Lower lobe of right lung (tissue), 2 donors: ENCODE measurements around the gene GPC3. TPM values are rescaled to one million over a fixed set of nuclear protein-coding genes. Genes with fewer than 3 reads are reported as not detected.

Experiments
- ATAC-seq, 2 donors: fragments of 200-7000 bp; cut with Tn5 transposase; one replicate each; pipeline ENCODE4 v1.9.1; 2020 to 2022; ENCODE audit warnings: mild to moderate bottlenecking in 2 of 2, moderate library complexity in 2 of 2
- DNase-seq: peaks from one replicate; pipeline ENCODE4 v3.0.0-alpha.2; 2020
- H3K27ac ChIP-seq: fragments of 200-600 bp; one replicate; pipeline ENCODE4 v1.8.0; 2022
- H3K27me3 ChIP-seq: fragments of 200-600 bp; one replicate; pipeline ENCODE4 v1.8.0; 2022; ENCODE audit warnings: low read depth
- H3K36me3 ChIP-seq: fragments of 200-600 bp; one replicate; pipeline ENCODE4 v1.8.0; 2022; ENCODE audit warnings: mild to moderate bottlenecking
- H3K4me1 ChIP-seq: fragments of 200-600 bp; one replicate; pipeline ENCODE4 v1.8.0; 2022
- H3K4me3 ChIP-seq: fragments of 200-600 bp; one replicate; pipeline ENCODE4 v1.8.0; 2022; ENCODE audit warnings: mild to moderate bottlenecking
- H3K9me3 ChIP-seq: fragments of 200-600 bp; one replicate; pipeline ENCODE4 v1.8.0; 2022
- intact Hi-C: fragments of 100-400 bp; cut with DNase I; formaldehyde crosslinking; loops from one replicate; pipeline ENCODE4 v1.11.0; 2022
- total RNA-seq: library from RNA; stranded (reverse); fragmentation: NEBNext Ultra II Directional; extraction: Animal tissue kit (Norgen Biotek cat#: 25700); gene quantifications from one replicate; pipeline ENCODE4 v1.2.1, GENCODE V29; 2021
- TF ChIP-seq, protein P1 (sequence below): fragments of 200-600 bp; IDR thresholded peaks from one replicate; pipeline ENCODE4 v1.8.0; 2022; ENCODE audit warnings: antibody characterized with exemption, mild to moderate bottlenecking
- donor health status: DM: no; HTN: yes; CAD: no; lungs with severe emphysema.

The GPC3 gene
- total RNA-seq, 1 donor from 2014 or later, result 50.2 TPM

DNA sequence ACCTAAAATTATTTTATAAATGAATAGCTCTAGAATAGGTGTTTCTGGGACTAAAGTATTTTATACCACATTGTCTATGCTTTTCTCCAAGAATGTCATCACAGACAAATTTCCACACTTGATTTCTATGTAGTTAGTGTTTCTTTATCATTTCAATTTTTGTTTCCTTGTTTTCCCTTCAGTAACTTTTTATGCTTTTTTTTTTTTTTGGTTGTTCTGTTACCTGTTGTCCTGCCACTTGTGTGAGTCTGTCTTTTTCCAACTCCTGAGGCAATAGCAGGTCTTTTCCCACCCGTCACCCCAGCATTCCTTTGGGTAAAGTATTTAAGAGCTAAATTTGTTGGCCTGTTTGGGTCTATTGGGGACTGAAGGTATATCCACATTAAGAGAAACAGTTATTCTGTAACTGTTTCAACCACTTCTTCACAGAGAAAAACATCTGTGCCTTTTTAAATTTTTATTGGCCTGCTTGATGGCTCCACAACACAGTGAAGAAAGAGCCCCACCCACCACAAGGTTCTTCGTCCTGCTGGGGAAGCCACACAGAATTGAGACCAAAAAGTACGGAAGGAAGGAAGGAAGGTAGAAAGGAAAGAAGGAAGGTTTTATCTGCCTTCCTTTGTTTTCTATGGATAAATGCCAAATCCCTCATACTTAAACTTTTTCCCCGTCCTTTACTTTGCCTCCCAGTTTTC is 17.7 kb upstream of the GPC3 start:
- no peaks in the 10 kb centered on the region for H3K36me3 ChIP-seq
- H3K4me3 ChIP-seq, result no peak overlapping the region
- no peak overlapping the region for H3K27ac ChIP-seq
- no peaks in the 10 kb centered on the region for H3K9me3 ChIP-seq
- TF ChIP-seq, protein P1, sequence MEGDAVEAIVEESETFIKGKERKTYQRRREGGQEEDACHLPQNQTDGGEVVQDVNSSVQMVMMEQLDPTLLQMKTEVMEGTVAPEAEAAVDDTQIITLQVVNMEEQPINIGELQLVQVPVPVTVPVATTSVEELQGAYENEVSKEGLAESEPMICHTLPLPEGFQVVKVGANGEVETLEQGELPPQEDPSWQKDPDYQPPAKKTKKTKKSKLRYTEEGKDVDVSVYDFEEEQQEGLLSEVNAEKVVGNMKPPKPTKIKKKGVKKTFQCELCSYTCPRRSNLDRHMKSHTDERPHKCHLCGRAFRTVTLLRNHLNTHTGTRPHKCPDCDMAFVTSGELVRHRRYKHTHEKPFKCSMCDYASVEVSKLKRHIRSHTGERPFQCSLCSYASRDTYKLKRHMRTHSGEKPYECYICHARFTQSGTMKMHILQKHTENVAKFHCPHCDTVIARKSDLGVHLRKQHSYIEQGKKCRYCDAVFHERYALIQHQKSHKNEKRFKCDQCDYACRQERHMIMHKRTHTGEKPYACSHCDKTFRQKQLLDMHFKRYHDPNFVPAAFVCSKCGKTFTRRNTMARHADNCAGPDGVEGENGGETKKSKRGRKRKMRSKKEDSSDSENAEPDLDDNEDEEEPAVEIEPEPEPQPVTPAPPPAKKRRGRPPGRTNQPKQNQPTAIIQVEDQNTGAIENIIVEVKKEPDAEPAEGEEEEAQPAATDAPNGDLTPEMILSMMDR, result no peak
- H3K27me3 ChIP-seq, result no peaks in the 10 kb centered on the region
- H3K4me1 ChIP-seq, result no peaks in the 10 kb centered on the region
- no peak for ATAC-seq
- intact Hi-C loops, result no loop called here
- DNase-seq, result no peak

DNA sequence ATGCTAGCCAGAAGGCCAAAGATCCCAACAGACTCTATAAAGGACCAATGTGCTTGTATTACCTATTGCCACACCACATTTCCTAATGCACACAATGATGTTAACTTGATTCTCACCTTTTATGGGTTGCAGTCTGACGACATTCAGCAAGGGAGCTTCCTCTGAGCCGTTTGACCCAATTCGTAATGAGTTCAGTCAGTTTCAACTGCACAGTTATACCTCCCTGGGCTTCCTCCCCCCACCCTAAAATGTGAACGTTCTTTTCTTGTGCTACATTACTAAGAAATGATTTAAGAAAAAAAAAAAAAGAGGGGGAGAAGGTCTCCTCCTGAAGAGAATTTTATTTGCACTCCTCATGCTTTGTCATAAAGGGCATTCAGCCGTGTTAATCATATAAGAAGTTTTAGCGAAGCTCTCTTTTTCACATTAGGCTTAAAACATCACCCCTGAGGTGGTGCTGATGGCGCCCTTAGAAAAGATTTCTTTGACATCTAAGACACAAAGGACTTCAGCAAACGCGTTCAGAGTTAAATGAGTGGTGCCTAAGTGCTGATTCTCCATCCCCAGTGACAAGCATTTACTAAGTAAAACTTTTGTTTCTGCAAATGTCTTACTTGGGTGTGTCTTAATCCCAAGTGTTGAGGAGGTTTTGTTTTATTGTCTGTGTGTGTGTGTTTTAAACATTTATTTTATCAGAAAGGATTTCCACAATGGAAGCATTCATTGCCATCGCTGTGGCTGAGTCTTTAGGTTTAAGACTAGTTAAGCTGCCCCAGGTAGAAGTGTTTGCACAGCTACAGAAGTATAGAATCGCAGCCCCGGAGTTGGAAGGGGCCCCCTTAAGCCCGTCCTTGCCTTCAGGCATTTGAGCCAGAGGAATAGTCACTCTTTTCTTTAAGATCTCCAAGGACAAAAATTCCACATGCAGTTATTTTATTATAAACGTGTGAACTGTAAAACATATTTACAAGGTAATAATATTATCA is 15.2 kb upstream of the GPC3 start:
- ATAC-seq (no peak), DNase-seq (no peak)

DNA sequence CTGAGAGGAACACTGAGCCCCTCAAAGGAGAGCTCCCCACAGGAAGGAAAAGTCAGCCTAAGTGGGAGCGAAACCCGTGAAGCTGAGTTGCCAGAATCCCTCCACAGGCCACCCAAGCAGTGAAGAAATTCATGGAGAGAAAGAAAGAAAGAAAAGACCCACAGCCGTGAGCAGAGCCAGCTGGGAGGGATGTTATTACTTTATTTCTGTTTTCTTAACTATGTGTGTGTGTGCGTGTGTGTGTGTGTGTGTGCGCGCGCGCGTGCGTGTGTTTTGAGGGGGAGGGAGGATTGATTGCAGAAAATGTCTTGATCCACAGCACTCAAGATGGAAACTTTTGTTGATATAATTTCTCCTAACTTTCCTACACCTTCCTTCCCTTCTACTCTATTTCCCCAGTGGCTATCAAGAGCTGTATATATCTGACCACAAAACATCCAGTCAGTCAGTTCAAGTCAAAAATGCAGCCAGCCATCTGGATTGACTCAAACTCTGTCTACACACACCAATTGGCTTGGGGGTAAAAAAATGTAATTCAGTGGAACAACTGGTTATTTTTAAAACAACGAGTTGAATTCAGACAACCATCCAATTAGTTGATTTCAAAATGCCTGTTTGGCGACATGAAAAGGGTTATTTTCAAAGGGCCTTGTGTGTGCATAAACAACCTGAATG is 13.8 kb upstream of the GPC3 start:
- ATAC-seq (no peak), DNase-seq (no peak)
- no peak overlapping the region for H3K4me3 ChIP-seq
- H3K36me3 ChIP-seq, result no peaks in the 10 kb centered on the region
- no peaks in the 10 kb centered on the region for H3K4me1 ChIP-seq
- intact Hi-C loops, result no loop called here
- no peaks in the 10 kb centered on the region for H3K9me3 ChIP-seq
- no peaks in the 10 kb centered on the region for H3K27me3 ChIP-seq
- TF ChIP-seq, protein P1, result no peak
- H3K27ac ChIP-seq, result no peak overlapping the region

More for the DNA sequence above, 15.2 kb upstream of the GPC3 start:
- intact Hi-C loops, result no loop called here
- Histone ChIP-seq H3K9me3 (no peaks in the 10 kb centered on the region), H3K4me3 (no peak overlapping the region), H3K27me3 (no peaks in the 10 kb centered on the region), H3K36me3 (no peaks in the 10 kb centered on the region), H3K27ac (no peak overlapping the region), H3K4me1 (no peaks in the 10 kb centered on the region)
- TF ChIP-seq, protein P1, result no peak

DNA sequence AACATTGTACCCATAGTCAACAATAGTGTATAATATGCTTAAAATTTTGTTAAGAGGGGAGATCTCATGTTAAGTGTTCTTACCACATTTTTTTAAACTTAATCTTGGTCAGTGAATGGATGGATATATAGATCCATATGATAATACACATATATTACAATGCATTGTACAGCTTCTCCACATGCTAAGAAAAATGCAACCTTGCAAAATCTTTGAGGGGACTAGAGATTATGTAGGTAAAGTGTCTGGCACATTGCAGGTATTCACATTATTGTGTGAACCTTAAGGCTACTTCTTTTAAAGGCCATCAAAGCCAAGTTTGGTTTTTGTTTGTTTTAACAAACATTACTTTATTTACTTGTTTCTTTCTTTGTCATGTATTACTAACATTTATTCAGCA is 10.4 kb upstream of the GPC3 start:
- Histone ChIP-seq H3K9me3 (no peaks in the 10 kb centered on the region), H3K27ac (no peak overlapping the region), H3K36me3 (no peaks in the 10 kb centered on the region), H3K4me1 (no peaks in the 10 kb centered on the region), H3K4me3 (no peak overlapping the region), H3K27me3 (no peaks in the 10 kb centered on the region)
- TF ChIP-seq, protein P1, result no peak
- ATAC-seq, result no peak
- intact Hi-C loops, result no loop called here
- DNase-seq, result no peak

DNA sequence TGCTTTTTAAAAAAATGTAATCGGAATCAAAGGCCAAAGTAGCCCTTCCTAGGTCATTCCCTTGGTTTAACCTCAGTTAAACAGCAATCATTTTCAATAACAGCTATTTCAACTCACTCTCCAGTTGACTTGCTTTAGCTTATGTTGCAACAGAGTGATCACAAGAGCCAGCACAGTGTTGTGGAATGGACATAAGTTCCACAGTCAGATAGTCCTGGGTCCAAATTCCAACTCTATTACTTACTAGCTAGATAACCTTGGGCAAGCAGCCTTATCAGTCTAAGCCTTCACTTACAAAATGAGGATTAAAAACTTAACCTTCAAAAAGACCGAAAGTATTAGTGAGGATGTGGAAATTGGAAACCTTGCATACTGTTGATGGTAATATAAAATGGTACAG is 9.2 kb upstream of the GPC3 start:
- DNase-seq (no peak), ATAC-seq (no peak)
- H3K36me3 ChIP-seq, result no peaks in the 10 kb centered on the region
- TF ChIP-seq, protein P1, result no peak
- no peaks in the 10 kb centered on the region for H3K4me1 ChIP-seq
- no peaks in the 10 kb centered on the region for H3K27me3 ChIP-seq
- H3K27ac ChIP-seq, result no peak overlapping the region
- H3K4me3 ChIP-seq, result no peak overlapping the region
- intact Hi-C loops, result no loop called here
- H3K9me3 ChIP-seq, result no peaks in the 10 kb centered on the region
